Measurements from ENCODE around the gene UHRF2.
"Not testable (repeated sequence)": the region's sequence is repeated elsewhere in the genome, so short reads cannot be mapped to it uniquely, and the experiment has no call there.

The UHRF2 gene

DNA sequence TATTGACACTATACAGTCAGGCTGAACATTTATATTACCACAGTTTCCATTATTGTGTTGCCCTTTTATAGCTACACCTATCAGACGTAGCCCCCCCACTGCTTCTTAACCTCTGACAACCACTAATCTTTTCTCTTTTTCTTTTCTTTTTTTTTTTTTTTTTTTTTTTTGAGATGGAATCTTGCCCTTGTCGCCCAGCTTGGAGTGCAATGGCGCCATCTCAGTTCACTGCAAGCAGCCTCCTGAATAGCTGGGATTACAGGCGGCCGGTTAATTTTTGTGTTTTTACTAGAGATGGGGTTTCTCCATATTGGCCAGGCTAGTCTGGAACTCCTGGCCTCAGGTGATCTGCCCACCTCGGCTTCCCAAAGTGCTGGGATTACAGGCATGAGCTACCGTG, 75.4 kb downstream of the UHRF2 start:
- no peak for DNase-seq (ENCODE audit: low read depth, low spot score)

DNA sequence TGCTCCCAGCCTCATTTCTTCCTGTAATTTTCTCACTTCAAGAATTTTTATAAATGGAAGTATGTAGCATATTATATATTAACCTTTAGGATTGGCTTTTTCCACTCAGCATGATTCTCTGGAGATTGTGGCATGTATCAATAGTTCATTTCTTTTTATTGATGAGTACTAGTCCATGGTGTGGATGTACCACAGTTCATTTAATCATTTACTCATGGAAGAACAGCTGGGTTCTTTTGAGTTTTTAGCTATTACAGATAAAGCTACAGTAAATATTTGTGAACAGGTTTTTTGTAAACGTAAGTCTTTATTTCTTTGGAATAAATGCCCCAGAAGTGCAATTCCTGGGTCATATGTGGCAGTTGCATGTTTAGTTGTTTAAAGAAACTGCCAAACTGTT, 76.1 kb downstream of the UHRF2 start:
- DNase-seq (ENCODE audit: low read depth, low spot score), result no peak

DNA sequence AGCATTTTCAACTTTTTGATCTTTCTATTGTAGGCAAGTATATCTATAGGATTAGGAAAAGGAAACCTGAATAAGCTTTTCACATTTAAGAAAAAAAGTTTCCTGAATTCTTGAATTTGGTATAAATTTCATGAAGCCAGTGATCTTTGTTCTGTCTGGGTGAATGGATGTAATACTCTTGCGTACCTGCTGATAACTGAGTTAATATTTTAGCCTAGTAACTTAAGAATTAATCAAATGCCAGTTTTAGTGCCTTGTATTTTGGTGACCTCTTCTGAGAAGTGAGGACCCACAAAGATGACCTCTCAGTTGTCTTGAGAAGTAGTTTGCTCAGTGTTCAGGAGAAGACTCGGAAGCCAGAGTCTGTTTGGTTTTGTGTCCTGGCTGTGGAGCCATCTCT, 77.9 kb downstream of the UHRF2 start:
- no peak for DNase-seq (ENCODE audit: low read depth, low spot score)

DNA sequence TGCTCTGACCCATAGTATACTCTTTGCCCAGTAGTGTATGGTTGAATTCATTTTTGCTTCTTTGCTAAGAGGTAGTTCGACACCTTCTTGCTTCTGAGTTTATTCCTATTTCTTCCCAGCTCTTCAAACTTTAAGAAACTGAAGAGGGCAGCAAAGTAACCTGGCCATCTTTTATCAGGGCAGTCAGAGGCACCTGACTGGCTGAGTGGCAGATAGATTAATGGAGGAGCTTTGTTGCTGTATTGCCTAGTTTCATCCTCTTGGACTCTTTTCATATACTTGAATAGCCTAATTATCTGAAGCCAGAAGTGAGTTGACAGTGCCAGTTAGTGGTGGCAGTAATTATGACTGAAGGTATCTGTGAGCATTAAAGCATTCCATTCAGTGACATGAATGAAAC, 82.5 kb downstream of the UHRF2 start:
- no peak for DNase-seq (ENCODE audit: low read depth, low spot score)

DNA sequence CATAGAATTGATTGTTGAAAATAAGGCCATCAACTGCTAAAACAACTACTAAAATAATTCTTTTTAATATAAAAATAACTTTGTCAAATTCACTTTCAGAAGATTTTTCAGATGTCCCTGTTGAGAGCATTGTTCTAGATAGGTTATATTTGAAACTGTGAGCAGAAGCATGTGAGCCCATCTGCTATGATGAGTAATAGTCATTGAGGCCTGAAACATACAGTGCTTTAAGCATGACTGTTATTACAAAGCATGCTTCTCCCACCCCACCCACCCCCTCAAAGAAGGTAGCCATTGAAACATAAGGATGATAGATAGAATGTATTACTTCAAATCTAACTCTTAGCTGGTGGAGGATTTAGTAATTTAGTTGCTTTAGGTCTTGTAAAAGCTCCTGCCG, 86.0 kb downstream of the UHRF2 start:
- DNase-seq (ENCODE audit: low read depth, low spot score), result no peak

DNA sequence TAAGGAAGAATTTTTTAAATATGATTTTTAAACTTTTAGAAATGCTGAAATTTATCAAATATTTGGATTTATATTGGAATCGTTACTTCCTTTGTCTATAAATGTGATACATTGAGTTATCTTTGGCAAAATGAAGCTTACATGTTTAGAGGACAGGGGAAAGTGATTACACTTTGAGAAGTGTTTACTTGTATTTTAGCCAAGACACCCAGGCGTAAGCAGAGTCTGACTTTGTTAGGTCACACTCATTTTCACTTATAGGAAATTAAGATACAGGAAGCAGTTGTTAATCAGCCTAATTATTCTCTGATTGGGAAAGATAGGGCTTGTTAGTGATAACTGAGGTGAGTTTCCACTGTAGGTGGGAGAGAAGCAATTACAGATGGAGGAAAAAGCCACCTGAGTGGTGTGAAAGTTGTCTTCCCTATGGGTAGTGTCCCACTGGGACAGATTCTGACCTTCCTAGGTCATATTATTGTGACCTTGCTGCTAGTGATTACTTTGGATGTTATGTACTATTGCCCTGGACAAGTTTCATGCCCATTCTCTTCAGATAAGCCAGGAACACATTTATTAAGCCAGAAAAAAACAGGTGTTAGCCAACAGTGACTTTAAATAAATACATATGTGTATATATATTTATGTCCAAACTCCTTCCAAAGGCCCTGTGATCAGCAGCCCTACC, 88.7 kb downstream of the UHRF2 start:
- DNase-seq (ENCODE audit: low read depth, low spot score), result no peak

DNA sequence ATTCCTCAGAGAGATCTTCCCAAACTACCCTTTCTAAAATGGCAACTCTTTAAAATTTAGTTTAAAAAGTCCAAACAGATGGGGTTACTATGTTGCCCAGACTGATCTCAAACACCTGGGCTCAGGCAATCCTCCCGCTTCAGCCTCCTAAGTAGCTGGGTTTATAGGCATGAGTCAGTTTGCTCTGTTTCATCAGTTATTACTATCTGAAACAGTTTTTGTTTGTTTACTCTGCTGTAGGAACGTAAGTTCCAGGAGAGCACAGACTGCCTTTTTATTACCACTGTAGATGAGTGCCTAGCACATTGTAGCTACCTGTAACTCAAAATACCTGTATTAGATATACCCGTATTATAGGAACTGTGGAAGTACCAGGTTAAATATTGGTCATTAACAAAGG, 89.4 kb downstream of the UHRF2 start:
- DNase-seq (ENCODE audit: low read depth, low spot score), result no peak

DNA sequence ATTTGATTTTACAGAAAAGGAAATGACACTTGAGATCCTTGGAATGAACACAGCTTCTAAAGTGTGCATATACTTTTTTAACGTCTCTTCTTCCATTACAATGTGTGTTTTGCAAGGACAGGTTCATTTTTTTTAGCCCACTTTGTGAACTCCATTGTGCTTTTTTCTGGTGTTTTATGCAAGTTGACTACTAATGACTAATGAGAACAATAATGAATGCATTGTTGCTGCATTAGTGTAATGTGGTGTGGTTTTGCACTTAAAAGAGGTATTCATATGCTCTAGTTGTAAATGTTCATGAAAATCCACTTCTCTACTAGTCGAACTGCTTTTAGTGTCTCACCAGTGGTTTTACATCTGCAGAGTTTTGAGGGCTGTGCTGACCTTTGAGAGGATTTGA, 93.6 kb downstream of the UHRF2 start:
- DNase-seq (ENCODE audit: low read depth, low spot score), result no peak

DNA sequence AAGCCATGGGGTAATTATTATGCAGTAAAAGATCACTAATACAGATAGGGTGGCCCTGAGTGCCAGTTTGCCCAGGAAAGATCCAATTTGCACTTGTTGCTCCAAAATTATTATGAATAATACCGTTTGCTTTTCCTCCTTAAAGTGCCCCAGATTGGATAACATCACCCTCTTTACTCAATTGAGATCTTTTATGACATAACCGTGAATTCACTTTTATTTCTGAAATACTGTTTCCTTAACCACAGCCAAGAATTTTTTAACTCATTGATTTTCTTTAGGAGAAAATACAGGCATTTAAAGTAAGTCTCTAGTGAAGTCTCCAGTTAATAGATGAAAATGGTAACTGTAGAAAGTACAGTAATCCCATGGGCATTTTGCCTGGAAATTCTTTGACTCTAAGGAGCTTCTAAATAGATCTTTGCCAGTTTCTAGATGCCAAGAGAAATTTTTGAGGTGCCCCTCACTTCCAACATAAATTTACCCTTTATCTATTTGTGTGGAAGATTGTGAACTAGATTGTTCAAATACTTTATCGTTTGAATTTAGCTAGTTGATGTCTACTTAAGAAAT, 99.2 kb downstream of the UHRF2 start:
- DNase-seq (ENCODE audit: low read depth, low spot score), result no peak

DNA sequence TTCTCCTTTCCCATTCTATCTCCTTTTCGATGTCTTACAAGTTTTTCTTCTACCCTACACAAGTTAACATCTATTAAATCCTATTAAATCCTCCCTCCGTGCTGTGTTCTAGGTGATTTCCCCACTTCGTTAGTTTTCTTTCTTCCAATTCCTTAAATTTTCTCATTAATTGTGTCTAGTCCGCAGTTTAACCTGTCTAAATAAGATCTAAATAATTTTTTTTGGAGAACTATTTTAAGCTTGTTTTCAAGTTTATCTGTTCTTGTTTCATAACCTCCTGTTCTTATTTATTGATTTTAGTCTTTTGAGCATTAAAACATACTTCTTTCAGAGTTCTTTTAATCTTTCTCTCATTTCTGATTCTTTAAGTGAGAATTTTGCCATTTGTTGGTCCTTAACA, 109.3 kb downstream of the UHRF2 start:
- no peak for DNase-seq (ENCODE audit: low read depth, low spot score)

DNA sequence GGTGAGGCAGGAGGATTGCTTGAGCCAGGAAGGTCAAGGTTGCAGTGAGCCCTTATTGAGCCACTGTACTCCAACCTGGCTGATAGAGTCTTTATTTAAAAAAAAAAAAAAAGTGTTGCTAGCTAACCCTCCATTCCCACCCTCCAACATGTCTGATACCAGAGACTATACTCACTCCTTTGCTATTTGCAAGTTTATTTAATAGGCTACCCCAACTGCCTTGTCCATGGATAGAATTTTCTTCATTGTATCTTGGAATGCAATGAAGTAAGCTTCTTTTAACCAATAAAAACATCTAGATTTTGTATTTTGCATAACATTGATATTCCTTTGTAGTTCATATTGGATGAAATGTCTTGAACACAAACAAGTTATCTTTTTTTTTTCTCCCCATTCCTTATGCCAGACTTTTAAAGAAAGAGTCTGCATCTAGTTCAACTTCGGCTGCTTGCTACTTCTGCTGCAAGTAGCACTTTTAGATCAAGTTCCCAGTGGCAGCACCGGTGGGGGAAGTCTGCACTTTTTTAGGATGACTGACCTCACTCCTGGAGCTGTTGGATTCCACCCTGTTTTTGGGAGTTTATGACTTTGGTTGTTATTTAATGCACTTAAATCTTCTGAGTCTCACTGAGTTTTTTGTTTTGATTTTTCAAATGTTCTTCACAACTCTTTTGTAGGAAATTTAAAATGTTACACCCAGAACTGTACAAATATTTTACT, 112.5 kb downstream of the UHRF2 start:
- no peak for DNase-seq (ENCODE audit: low read depth, low spot score)

DNA sequence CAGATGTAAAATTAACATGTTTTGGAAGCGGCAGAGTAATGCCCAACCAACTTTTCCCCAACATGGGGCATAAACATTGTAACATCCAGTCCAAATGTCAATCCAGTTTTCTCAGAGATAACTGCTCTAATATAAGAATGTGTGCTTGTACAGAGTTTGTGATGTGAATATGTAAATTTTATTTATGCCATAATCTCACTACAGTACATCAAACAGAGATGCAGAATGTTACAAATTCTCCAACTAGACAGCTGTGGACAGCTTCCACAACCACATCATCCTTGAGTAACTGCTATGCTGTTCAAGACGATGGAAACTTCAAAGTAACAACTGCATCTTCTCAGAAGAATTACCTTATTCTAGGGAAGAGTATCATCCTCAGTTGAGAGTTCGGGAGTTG, 122.6 kb downstream of the UHRF2 start:
- no peak for DNase-seq (ENCODE audit: low read depth, low spot score)

DNA sequence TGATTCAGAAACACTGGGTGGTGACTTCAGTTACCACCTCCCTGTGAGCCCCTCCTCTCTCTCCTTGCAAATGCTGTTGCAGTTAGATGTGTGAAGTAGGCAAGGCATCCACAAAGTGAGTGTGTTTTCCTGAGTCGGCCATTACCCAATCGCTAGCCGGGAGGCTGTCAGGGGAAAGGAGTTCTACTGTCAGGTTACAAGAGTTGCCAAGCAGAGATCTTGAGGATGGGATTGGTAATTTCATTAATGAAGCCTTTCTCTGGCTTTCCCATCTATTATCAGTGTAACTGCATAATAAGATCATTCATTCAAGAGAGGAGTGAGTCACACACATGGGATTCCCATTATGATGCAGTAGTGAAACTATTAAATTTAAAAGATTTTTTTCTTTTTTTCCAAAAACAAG, 125.7 kb downstream of the UHRF2 start:
- no peak for DNase-seq (ENCODE audit: low read depth, low spot score)

DNA sequence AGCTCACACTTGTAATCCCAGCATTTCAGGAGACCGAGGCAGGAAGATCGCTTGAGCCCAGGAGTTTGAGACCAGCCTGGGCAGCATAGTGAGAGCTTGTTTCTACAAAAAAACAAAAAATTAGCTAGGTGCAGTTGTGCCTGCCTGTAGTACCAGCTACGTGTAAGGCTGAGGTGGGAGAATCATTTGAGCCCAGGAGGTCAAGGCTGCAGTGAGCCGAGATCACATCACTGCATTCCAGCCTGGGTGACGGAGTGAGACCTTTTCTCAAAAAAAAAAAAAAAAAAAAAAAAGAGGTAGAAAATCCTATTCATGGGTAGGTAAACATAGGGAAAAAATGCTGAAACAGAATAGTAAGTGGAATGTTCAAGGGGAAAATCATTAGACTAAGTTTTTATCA, 129.6 kb downstream of the UHRF2 start:
- DNase-seq (ENCODE audit: low read depth, low spot score), result not testable (repeated sequence)

DNA sequence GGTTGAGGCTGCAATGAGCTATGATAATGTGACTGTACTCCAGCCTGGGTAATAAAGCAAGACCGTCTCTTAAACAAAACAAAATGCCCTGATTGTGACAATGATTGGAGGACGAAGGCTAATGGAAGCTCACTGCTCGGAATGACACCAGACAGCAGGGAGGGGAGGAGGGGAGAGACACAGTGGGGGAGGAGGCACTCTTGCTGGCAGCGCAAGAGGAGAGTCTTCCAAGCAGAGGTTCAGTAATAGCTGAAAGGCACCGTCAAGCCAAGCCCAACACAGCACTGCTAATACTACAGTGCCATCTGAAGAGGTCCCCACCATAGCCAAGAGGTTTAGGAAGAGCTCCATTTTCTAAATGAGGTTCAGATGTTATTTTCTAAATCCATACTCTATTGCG, 130.2 kb downstream of the UHRF2 start:
- no peak for DNase-seq (ENCODE audit: low read depth, low spot score)

DNA sequence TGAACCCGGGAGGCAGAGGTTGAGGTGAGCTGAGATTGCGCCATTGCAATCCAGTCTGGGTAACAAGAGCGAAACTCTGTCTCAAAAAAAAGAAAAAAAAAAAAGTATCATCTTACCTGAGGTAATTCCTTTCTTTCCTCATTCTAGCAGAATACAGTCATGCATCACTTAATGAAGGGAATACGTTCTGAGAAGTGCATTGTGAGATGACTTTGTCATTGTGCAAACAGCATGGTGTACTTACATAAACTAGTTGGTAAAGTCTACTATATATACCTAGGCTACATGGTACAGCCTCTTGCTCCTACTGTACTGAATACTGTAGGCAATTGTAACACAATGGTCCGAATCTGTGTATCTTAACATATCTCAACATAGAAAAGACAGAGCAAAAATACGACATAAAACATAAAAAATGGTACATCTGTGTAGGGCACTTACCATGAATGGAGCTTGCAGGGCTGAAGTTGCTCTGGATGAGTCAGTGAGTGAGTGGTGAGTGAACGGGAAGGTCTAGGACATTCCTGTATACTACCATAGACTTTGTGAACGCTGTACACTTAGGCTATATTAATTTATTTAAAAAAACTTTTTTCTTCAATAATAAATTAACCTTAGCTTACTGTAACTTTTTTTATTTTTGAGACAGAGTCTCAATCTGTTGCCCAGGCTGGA, 132.2 kb downstream of the UHRF2 start:
- no peak for DNase-seq (ENCODE audit: low read depth, low spot score)

DNA sequence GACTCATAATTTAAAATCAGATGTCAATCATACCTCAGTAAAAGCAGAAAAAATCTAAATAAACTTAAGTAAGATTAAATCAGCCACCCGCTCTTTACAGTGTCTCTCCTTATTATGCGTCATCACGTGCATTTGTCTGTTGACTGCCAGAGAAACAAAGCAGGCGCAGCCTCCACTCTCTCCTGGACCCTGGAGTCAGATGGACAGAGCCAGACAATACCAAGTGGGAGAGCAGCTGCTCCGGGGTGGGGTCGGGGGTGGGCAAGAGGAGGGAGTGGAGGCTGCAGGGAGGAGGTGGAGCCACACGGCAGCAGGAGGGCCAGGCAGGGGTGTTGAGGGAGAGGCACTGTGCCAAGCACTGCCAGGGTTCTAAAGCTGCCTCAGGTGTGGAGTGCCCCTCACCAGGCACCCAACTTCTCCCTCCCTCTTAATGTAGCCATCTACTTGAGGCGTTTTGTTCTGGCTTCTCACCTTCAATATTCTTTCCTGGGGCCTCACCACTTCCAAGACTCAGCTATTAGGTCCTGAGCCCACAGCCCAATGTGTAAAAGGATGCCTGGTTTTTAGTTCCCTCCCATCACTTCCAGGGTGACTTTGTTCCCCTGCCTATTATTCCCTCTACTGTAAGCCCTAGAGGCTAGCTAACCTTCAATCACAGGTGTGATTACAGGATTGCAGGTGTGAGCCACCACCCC, 136.3 kb downstream of the UHRF2 start:
- no peak for DNase-seq (ENCODE audit: low read depth, low spot score)

DNA sequence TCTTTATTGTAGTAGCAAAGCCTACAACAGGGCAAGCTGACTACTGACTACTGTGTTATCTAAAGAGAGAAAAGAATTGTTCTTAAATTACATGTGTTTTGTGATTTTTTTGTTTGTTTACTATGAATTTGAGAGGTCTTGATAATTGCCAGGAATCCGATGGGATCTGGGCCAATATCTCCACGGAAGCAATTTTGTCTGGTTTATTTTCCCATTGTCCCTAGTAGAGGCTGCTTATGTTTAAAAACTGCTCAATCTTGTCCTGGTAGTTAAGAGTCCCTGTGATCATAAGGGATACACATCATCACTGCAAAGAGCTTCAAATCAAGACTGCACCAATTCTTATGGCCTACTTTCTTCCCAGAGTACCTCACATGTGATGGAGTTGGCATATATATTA, 138.1 kb downstream of the UHRF2 start:
- no peak for DNase-seq (ENCODE audit: low read depth, low spot score)

DNA sequence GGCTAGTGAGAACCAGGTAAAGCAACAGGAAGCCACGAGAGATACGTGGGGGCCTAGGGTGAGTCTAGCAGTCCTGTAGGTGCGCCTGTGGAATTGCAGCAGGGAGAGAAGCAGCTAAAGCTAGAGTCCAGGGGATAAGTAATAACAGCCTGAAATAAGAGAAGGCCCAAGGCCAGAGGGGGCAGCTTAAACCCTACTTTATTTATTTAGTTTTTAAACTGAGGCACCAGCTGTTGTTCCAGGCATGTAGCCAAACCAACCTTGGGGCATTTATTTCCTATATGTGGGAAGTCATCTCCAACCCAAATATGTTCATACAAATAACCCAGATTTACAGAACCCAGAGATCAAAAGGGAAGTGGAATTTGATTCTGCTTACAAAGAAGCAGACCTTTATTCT, 139.0 kb downstream of the UHRF2 start:
- DNase-seq (ENCODE audit: low read depth, low spot score), result no peak

DNA sequence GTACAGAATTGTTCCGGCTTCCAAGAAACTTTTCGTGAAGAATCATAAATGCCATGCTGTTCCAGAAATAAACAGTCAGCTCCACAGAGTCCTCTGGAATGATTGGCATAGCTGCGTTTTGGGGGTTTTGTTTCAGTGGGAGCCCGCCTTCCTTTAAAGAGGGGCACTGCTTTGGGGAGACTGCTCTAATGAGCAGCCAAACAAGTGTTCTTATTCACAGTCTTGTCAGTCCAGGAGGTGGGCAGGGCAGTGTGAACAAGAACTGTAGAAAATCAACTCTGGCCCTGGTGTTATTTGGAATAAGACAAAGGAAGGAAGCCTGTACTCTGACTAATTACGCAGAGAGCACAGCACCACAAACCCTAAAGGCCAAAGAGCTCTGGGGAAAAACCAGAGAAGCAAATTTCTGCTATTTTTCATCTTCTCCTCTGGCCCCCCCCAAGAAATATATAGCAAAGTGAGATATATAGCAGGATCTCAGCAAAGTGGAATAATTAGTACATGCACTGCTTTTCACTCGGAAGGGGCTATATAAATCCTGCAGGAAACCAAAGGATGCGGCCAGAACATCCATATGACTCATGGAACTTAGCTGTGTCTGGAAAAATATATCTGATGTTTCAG, 139.6 kb downstream of the UHRF2 start:
- DNase-seq (ENCODE audit: low read depth, low spot score), result no peak

DNA sequence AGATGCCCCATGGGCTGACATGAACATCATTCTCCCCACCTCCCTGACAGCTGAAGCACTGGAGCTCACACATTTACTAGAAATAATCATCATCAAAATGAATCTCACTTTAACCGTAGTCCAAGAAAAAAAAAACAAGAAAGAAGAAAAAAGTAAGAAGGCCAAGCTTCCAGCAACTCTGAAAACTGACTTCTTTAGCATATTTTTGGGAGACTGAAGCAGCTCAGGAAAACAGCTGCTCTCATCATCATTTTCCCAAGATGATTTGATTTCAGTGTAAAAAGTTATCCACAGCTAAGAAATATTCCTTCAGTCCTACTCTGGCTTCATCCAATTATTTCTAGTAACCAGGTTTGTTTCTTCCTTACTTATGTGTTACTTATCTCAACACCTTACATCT, 140.9 kb downstream of the UHRF2 start:
- no peak for DNase-seq (ENCODE audit: low read depth, low spot score)

Data from activated CD4-positive, CD25-positive, alpha-beta regulatory T cell treated with anti-CD3 and anti-CD28 coated beads, Interleukin-2, amount 50 U/mL, for 16 hours (primary cell).